ENCODE data around the gene EDRF1.

The EDRF1 gene

GRCh38 chr10:125762692-125763648 lies 43.5 kb downstream of the EDRF1 start:
- DNase-seq (ENCODE audit: low spot score): peak; percentile 31

GRCh38 chr10:125765835-125766234 lies 46.3 kb downstream of the EDRF1 start:
- no peak for DNase-seq (ENCODE audit: low spot score)

GRCh38 chr10:125766511-125766910 lies 47.0 kb downstream of the EDRF1 start:
- no peak for DNase-seq (ENCODE audit: low spot score)

GRCh38 chr10:125768219-125768855 lies 48.8 kb downstream of the EDRF1 start:
- DNase-seq (ENCODE audit: low spot score): no peak

- DNase-seq (ENCODE audit: low spot score): no peak
Measured at GRCh38 chr10:125769175-125769574, 49.7 kb downstream of the EDRF1 start.

GRCh38 chr10:125770844-125771243 lies 51.3 kb downstream of the EDRF1 start:
- no peak for DNase-seq (ENCODE audit: low spot score)

- DNase-seq (ENCODE audit: low spot score): no peak
Measured at GRCh38 chr10:125772112-125772863, 52.8 kb downstream of the EDRF1 start.

GRCh38 chr10:125772864-125773180 lies 53.3 kb downstream of the EDRF1 start:
- no peak for DNase-seq (ENCODE audit: low spot score)

GRCh38 chr10:125773687-125774543 lies 54.4 kb downstream of the EDRF1 start:
- no peak for DNase-seq (ENCODE audit: low spot score)

GRCh38 chr10:125774581-125775191 lies 55.2 kb downstream of the EDRF1 start:
- no peak for DNase-seq (ENCODE audit: low spot score)

- no peak for DNase-seq (ENCODE audit: low spot score)
Measured at GRCh38 chr10:125775491-125776106, 56.1 kb downstream of the EDRF1 start, which contains the start of gene MMP21. TSS of gene MMP21 (minus strand) at chr10:125775821. CDS start at chr10:125775821, 0 bp downstream.

GRCh38 chr10:125777806-125778205 lies 58.3 kb downstream of the EDRF1 start:
- no peak for DNase-seq (ENCODE audit: low spot score)

GRCh38 chr10:125778556-125778955 lies 59.0 kb downstream of the EDRF1 start:
- no peak for DNase-seq (ENCODE audit: low spot score)

- DNase-seq (ENCODE audit: low spot score): no peak
Measured at GRCh38 chr10:125779403-125780327, 60.2 kb downstream of the EDRF1 start.

- no peak for DNase-seq (ENCODE audit: low spot score)
Measured at GRCh38 chr10:125781374-125781773, 61.9 kb downstream of the EDRF1 start.

- no peak for DNase-seq (ENCODE audit: low spot score)
Measured at GRCh38 chr10:125782054-125782453, 62.5 kb downstream of the EDRF1 start.

GRCh38 chr10:125782616-125783015 lies 63.1 kb downstream of the EDRF1 start:
- DNase-seq (ENCODE audit: low spot score): no peak

- no peak for DNase-seq (ENCODE audit: low spot score)
Measured at GRCh38 chr10:125783408-125783807, 63.9 kb downstream of the EDRF1 start.

GRCh38 chr10:125783957-125784356 lies 64.4 kb downstream of the EDRF1 start:
- DNase-seq (ENCODE audit: low spot score): no peak

GRCh38 chr10:125785791-125786190 lies 66.3 kb downstream of the EDRF1 start:
- no peak for DNase-seq (ENCODE audit: low spot score)

Data from iPS-NIHi11 (cell line).